GM21360 (cell line): ENCODE data around the gene PSMA3.
A peak's percentile ranks its signal among the peaks of the same experiment; 100 is the strongest.

Source experiments
- ATAC-seq: cut with Tn5 transposase; IDR thresholded peaks from one replicate; pipeline ENCODE4 v1.9.1; 2021; ENCODE audit warnings: mild to moderate bottlenecking, moderate library complexity; ENCODE audit not compliant: unreplicated experiment

Gene PSMA3

GRCh38 chr14:58270628-58271027, 26.0 kb downstream of the PSMA3 start:
- no peak for ATAC-seq

- no peak for ATAC-seq
Measured at GRCh38 chr14:58272588-58273372, 28.1 kb downstream of the PSMA3 start.

DNA sequence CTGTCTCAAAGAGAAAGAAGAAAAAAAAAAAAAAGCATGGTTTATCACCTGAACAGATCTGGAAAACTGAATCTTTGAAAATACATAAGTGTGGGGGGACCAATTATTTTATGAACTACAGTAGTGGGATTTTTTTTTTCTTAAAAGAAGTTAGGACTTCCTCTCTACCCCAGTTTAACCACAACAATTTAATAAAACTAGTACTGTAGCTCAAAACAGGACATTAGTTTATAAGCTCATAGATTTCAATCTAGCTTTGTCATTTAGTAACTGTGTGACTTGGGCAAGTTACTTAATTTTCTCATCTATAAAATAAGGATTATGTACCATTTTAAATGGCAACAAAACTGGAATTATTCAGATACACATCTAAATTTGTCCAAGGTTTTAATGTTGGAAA, 30.2 kb downstream of the PSMA3 start:
- ATAC-seq: no peak

- ATAC-seq: no peak
Measured at GRCh38 chr14:58275527-58276190, 31.0 kb downstream of the PSMA3 start.

DNA sequence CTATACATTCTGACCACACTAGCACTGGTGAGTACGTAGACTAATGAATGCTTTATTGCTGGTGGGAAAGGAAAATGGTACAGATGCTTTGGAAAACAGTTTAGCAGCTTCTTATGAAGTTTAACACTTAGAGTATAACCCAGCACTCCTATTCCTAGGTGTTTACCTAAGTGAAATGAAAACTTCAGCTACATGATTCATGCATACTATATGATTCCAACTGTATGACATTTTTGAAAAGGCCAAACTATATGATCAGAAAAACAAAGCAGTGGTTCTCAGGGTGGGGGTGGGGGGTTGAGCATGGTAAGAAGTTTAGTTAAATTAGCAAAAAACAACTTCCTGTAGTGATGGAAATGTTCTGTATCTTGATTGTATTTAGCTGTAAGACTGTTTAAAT, 31.6 kb downstream of the PSMA3 start:
- ATAC-seq: no peak

- no peak for ATAC-seq
Measured at GRCh38 chr14:58278177-58278576, 33.5 kb downstream of the PSMA3 start.

- ATAC-seq: peak; percentile 64
Measured at GRCh38 chr14:58280954-58281787, 36.5 kb downstream of the PSMA3 start.

DNA sequence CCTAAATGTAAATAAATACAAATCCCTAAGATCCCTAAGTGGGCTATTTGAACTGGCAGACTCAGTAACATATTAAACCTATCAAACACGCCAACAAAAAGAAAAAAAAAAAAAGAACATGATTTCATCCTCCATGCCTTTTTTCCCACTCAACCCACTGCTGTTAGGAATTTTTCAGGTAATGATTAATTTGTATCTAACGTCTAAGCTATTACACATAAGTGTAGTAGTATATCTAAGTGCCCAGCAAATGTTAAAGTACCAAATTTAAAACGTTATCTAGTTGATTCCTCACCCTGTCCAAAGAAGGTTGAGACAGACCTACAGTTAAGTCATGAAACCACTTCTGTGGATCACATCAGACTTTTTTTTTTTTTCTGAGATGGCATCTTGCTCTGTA, 37.3 kb downstream of the PSMA3 start:
- no peak for ATAC-seq

- ATAC-seq: no peak
Measured at GRCh38 chr14:58282925-58283593, 38.4 kb downstream of the PSMA3 start.

- ATAC-seq: no peak
Measured at GRCh38 chr14:58283730-58284129, 39.1 kb downstream of the PSMA3 start.

DNA sequence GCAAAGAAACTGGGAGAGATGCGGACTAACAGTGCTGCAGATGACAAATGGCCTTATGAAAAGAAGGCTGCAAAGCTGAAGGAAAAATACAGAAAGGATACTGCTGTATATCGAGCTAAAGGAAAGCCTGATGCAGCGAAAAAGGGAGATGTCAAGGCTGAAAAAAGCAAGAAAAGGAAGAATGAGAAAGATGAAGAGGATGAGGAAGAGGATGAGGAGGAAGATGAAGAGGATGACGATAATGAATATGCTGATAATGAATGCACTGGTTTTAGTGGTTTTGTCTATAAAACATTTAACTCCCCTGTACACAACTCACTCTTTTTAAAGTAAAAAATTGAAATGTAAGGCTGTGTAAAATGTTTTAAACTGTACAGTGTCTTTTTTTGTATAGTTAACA, 40.5 kb downstream of the PSMA3 start:
- no peak for ATAC-seq

GRCh38 chr14:58287607-58288042, 43.0 kb downstream of the PSMA3 start:
- ATAC-seq: no peak

- no peak for ATAC-seq
Measured at GRCh38 chr14:58288106-58288792, 43.6 kb downstream of the PSMA3 start.

DNA sequence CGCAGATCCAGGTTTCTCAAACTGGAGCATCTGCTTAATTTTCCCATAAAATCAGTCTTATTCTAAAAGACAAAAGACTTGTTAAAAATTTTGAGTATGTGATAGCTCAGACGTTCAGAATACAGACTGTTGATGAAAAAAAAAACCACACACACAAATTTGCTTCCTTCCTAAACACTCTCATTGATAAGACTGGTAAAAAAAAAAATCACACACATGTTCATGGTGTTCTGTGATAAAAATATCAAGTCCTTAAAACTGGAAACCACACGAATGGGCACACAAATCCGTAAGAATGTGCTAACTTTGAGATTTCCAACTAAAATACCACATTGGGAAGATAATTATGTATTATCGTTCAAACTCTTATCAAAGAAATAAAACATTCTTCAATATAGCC, 47.0 kb downstream of the PSMA3 start:
- ATAC-seq: no peak

- no peak for ATAC-seq
Measured at GRCh38 chr14:58292187-58292586, 47.5 kb downstream of the PSMA3 start.

DNA sequence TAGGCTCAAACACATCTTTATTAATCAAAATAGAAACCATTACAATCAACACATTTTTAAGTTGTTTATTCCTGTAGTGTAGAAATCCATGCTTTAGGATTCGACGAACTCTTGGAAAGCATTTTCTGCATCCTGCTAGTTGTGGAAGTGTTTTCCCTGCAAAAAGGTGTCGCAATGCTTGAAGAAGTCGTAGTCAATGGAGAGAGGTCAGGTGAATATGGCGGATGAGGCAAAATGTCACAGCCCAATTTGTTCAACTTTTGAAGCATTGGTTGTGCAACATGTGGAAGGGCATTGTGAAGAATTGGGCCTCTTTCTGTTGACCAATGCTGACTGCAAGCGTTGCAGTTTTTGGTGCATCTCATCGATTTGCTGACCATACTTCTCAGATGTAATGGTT, 49.6 kb downstream of the PSMA3 start:
- no peak for ATAC-seq

GRCh38 chr14:58296726-58297125, 52.1 kb downstream of the PSMA3 start:
- no peak for ATAC-seq

DNA sequence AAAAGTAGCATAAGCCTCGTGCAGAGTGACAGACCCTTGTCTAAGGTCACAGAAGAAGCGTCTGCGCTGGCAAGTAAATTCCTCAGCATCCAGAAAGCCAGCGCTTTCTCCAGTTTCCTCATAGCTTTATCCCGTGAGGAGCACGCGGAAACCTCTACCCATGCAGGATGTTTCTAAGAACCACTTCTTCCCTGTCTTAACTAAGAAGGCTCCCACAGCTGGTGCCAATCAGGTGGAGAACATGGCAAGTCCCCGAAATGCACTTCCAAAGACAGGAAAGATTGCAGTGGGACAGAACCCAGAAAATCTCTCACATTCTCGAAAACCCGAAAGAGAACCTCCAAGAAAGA, 52.7 kb downstream of the PSMA3 start:
- peak; percentile 2 for ATAC-seq

DNA sequence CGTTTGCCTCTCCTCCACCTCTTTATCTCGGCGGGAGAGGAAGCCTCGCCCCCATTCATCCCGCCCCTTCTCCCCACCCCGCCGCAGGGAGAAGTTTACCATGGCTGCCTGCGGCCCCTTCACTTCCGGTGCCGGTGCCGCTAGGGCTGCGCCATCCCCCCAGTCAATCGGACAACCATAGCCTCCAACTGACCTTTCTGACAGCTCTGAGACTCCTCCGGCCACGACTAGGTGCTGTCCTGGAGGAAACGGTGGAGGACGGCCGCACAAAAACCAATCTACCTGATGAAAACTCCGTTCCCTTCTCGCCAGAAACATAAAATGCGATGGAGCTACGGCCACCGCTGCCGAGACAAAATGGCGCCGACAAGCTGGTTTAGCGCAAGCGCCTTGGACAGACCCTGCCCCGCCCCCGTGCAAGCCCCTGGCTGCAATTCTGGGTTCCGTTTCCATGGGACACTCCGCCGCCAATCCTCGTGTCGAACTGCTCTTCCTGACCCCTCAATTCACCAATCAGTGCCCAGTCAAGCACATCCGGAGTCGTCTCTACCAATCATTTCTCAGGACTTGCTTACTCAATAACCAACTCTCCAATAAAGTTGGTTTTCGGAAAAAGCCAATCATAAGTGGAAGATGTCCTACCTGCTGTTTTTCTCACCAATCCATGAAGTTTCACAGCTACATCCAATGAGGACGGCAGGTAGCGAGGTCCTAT, 53.3 kb downstream of the PSMA3 start:
- peak; percentile 74 for ATAC-seq
